GM12872 (cell line): ENCODE data around the gene COL24A1.

Source experiments
- CTCF ChIP-seq: IDR thresholded peaks from 3 replicates; pipeline ENCODE4 v1.5.1; 2011; ENCODE audit warnings: low read depth, mild to moderate bottlenecking, low read length, moderate library complexity; ENCODE audit not compliant: insufficient read depth

COL24A1 gene

GRCh38 chr1:86151427-86151826, 5.1 kb downstream of the COL24A1 start:
- TF ChIP-seq CTCF = no peak

- no peak for TF ChIP-seq CTCF
These were observed 6.0 kb downstream of the COL24A1 start for GRCh38 chr1:86150553-86151055.

GRCh38 chr1:86149591-86149990, 7.0 kb downstream of the COL24A1 start:
- TF ChIP-seq CTCF = no peak

GRCh38 chr1:86147755-86148154, 8.8 kb downstream of the COL24A1 start:
- no peak for TF ChIP-seq CTCF

- TF ChIP-seq CTCF = no peak
These were observed 10.0 kb downstream of the COL24A1 start for GRCh38 chr1:86146566-86146965.

GRCh38 chr1:86140281-86140880, 16.2 kb downstream of the COL24A1 start:
- TF ChIP-seq CTCF = no peak

- no peak for TF ChIP-seq CTCF
These were observed 17.8 kb downstream of the COL24A1 start for GRCh38 chr1:86138746-86139145.
